ENCODE results near the gene PAK1. TPM values are rescaled to one million over a fixed set of nuclear protein-coding genes. Genes with fewer than 3 reads are reported as not detected.

Gene PAK1
- total and polyA plus RNA-seq, 2 of the 8 experiments (the other 6 are each of a cell fraction or from before 2014, with no cell fraction given), result 87.7 to 151 TPM

GRCh38 chr11:77510095-77510494 lies 36.2 kb upstream of the PAK1 start:
- Histone ChIP-seq H4K5ac (ENCODE audit: insufficient read length, low read depth, low read length) (no peak overlapping the region), H3K27ac (ENCODE audit: low read depth, low read length) (no peak overlapping the region), H2BK20ac (ENCODE audit: low read length) (no peak overlapping the region), H3K4me3 (ENCODE audit: extremely low read depth in 1 of 4, insufficient read depth in 2 of 4, low read depth in 3 of 4, low read length in 4 of 4) (no peak overlapping the region), H3K9ac (replicated peaks in 1 of 4; ENCODE audit: extremely low read depth in 1 of 4, low read depth in 3 of 4, low read length in 3 of 4) (no peak overlapping the region), H2AFZ (ENCODE audit: low read length) (no peak overlapping the region), H3K9me3 (ENCODE audit: insufficient read depth in 2 of 2, low read depth in 1 of 2, low read length in 1 of 2) (no peaks in the 10 kb centered on the region), H3K23ac (ENCODE audit: insufficient read length) (no peak overlapping the region), H4K91ac (replicated peaks; ENCODE audit: insufficient read length, low read length) (no peak overlapping the region), H3K27me3 (replicated peaks in 1 of 4; ENCODE audit: control insufficient read depth in 3 of 4, extremely low read depth in 1 of 4, insufficient read depth in 3 of 4, low read length in 3 of 4) (no peaks in the 10 kb centered on the region), H2BK15ac (ENCODE audit: low read length) (no peak overlapping the region), H4K8ac (ENCODE audit: extremely low read depth, insufficient read depth, low read length) (no peak overlapping the region), H2AK5ac (ENCODE audit: low read depth, low read length) (no peak overlapping the region), H3K23me2 (ENCODE audit: low read depth, low read length) (peaks cover 2% of the 10 kb centered on the region; the same call in 1 of the 2 replicates), H3K14ac (ENCODE audit: insufficient read length) (no peak overlapping the region), H3K36me3 (ENCODE audit: control insufficient read depth in 2 of 4, insufficient read depth in 4 of 4, low read length in 3 of 4) (no peaks in the 10 kb centered on the region), H3K4me1 (replicated peaks in 1 of 4; ENCODE audit: control insufficient read depth in 3 of 4, insufficient read depth in 4 of 4, low read length in 3 of 4) (peaks cover 0 to 5% (median 3%) of the 10 kb centered on the region in 4 experiments; a peak in 2 of 7 replicates), H4K20me1 (replicated peaks in 1 of 2; ENCODE audit: control insufficient read depth in 1 of 2, insufficient read depth in 2 of 2, low read length in 2 of 2) (no peaks in the 10 kb centered on the region), H2BK12ac (ENCODE audit: low read depth, low read length) (no peak overlapping the region), H3K4ac (replicated peaks; ENCODE audit: insufficient read length, low read depth, low read length) (no peak overlapping the region), H2BK5ac (ENCODE audit: low read depth, low read length) (no peak overlapping the region), H3K4me2 (ENCODE audit: insufficient read depth in 1 of 2, low read depth in 2 of 2, low read length in 2 of 2) (no peak overlapping the region), H3K56ac (replicated peaks; ENCODE audit: insufficient read length, low read depth, low read length) (no peak overlapping the region), H3K79me1 (ENCODE audit: low read depth, low read length) (no peaks in the 10 kb centered on the region), H2BK120ac (replicated peaks; ENCODE audit: low read depth, low read length) (no peak overlapping the region), H3K79me2 (ENCODE audit: control insufficient read depth in 1 of 2, insufficient read depth in 2 of 2, low read length in 2 of 2) (no peaks in the 10 kb centered on the region), H3K18ac (ENCODE audit: extremely low read depth, low read length) (no peak overlapping the region)
- FAIRE-seq (no peak), DNase-seq (ENCODE audit: low read depth in 1 of 2, low spot score in 2 of 2) (peak in 1 of 2 experiments; percentile 1)
- WGBS, 2 experiments (ENCODE audit: extremely low coverage in 1 of 2, insufficient coverage in 1 of 2, insufficient read length in 1 of 2, insufficient replicate concordance in 2 of 2, low coverage in 1 of 2, low lambda C conversion rate in 2 of 2, missing lambda C conversion rate in 1 of 2), result 96% methylated on average over 3 of the region's 3 CpGs; no CpG with 5 or more reads in 1 of the 2 experiments
- TF ChIP-seq YY1 (IDR thresholded peaks at IDR 0.05; ENCODE audit: low read depth, low read length) (no peak), JUND (IDR thresholded peaks at IDR 0.05; ENCODE audit: low read length) (no peak), BRCA1 (IDR thresholded peaks at IDR 0.05; ENCODE audit: low read depth, low read length) (no peak), EP300 (IDR thresholded peaks at IDR 0.05; ENCODE audit: borderline replicate concordance in 1 of 2, low read depth in 2 of 2, low read length in 2 of 2) (no peak)
- POLR2A ChIA-PET (ENCODE audit: partially characterized antibody), result interaction anchor here (0.6 kb wide), 1 partner anchor 727 kb away, joined by 3 read pairs; the partner anchor contains the start of gene TSKU
- CTCF ChIA-PET (ENCODE audit: partially characterized antibody), result interaction anchor here (3.2 kb wide), 1 partner anchor 20 kb away, joined by 7 read pairs; no protein-coding TSS in a partner anchor
